NT2/D1 (cell line): Measurements from ENCODE around the gene SIK3.
A peak's percentile ranks its signal among the peaks of the same experiment; 100 is the strongest.

Source experiments
- DNase-seq: peaks from one replicate; pipeline ENCODE4 v3.0.0-alpha.2; 2011; ENCODE audit warnings: low read depth, low spot score
- H3K27me3 ChIP-seq: 2 replicates; pipeline ENCODE4 v1.6.0; 2011; ENCODE audit warnings: mild to moderate bottlenecking; ENCODE audit not compliant: insufficient read length, insufficient read depth
- H3K36me3 ChIP-seq: 2 replicates; pipeline ENCODE4 v1.6.1; 2011; ENCODE audit warnings: mild to moderate bottlenecking, low read length, mixed read lengths; ENCODE audit not compliant: insufficient read depth, insufficient read length
- H3K4me1 ChIP-seq: 2 replicates; pipeline ENCODE4 v1.5.1; 2011; ENCODE audit not compliant: insufficient read depth, insufficient read length
- H3K4me3 ChIP-seq: 2 replicates; pipeline ENCODE4 v1.5.1; 2011; ENCODE audit warnings: low read depth; ENCODE audit not compliant: insufficient read length
- H3K9ac ChIP-seq: 2 replicates; pipeline ENCODE4 v1.6.0; 2011; ENCODE audit warnings: low read depth; ENCODE audit not compliant: insufficient read length
- H3K9me3 ChIP-seq: 2 replicates; pipeline ENCODE4 v1.5.1; 2011; ENCODE audit warnings: mild to moderate bottlenecking, low read length; ENCODE audit not compliant: insufficient read depth
- SUZ12 ChIP-seq: IDR thresholded peaks from 2 replicates; pipeline ENCODE4 v1.6.1; 2011; ENCODE audit not compliant: insufficient read length, insufficient read depth; ENCODE audit errors: extremely low read depth
- YY1 ChIP-seq: IDR thresholded peaks from 2 replicates; pipeline ENCODE4 v1.6.1; 2011; ENCODE audit not compliant: insufficient read length, insufficient read depth
- ZNF274 ChIP-seq: IDR thresholded peaks from 2 replicates; pipeline ENCODE4 v1.6.1; 2011; ENCODE audit warnings: mild to moderate bottlenecking, low read depth, low read length

The SIK3 gene

DNA sequence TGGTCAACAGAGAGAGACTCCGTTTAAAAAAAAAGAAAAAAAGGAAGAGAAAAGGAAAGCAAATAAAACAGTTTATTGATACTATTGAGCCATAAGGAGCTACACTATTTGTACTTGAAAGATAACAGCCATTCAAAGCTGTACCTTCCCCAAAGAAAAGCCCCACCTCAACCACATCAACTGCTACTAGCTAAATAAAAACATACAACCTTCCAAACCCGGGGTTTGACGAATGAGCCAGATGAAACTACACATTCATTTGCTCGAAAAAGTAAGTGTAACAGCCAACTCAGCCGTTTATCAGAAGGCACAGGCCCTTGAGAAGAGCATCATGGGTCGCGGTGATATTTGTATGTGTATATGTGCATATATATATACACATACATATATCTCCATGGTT is 78.4 kb downstream of the SIK3 start:
- H3K4me1 ChIP-seq, result no peaks in the 10 kb centered on the region
- no peaks in the 10 kb centered on the region for H3K27me3 ChIP-seq
- DNase-seq, result no peak
- H3K36me3 ChIP-seq, result no peaks in the 10 kb centered on the region
- no peak for TF ChIP-seq ZNF274
- TF ChIP-seq YY1, result no peak
- TF ChIP-seq SUZ12, result no peak
- H3K4me3 ChIP-seq, result no peak overlapping the region
- H3K9ac ChIP-seq, result no peak overlapping the region
- no peaks in the 10 kb centered on the region for H3K9me3 ChIP-seq

- Histone ChIP-seq H3K9ac (no peak overlapping the region), H3K36me3 (no peaks in the 10 kb centered on the region)
Measured at GRCh38 chr11:117017456-117017855, 80.8 kb downstream of the SIK3 start.

GRCh38 chr11:117016747-117017146 is 81.5 kb downstream of the SIK3 start:
- no peaks in the 10 kb centered on the region for H3K27me3 ChIP-seq
- TF ChIP-seq SUZ12 (no peak), YY1 (no peak), ZNF274 (no peak)
- H3K9me3 ChIP-seq, result no peaks in the 10 kb centered on the region

More at GRCh38 chr11:117017456-117017855, 80.8 kb downstream of the SIK3 start:
- no peak overlapping the region for H3K4me3 ChIP-seq
- H3K27me3 ChIP-seq, result no peaks in the 10 kb centered on the region
- H3K4me1 ChIP-seq, result no peaks in the 10 kb centered on the region
- TF ChIP-seq SUZ12, result no peak
- TF ChIP-seq YY1, result no peak
- no peak for TF ChIP-seq ZNF274
- DNase-seq, result no peak
- H3K9me3 ChIP-seq, result no peaks in the 10 kb centered on the region

GRCh38 chr11:117016246-117016645 is 82.0 kb downstream of the SIK3 start:
- TF ChIP-seq SUZ12 (no peak), YY1 (no peak), ZNF274 (no peak)
- H3K36me3 ChIP-seq, result no peaks in the 10 kb centered on the region
- H3K9me3 ChIP-seq, result no peaks in the 10 kb centered on the region
- no peak overlapping the region for H3K9ac ChIP-seq
- no peak for DNase-seq
- no peaks in the 10 kb centered on the region for H3K4me1 ChIP-seq
- H3K4me3 ChIP-seq, result no peak overlapping the region
- H3K27me3 ChIP-seq, result no peaks in the 10 kb centered on the region

More at GRCh38 chr11:117016747-117017146, 81.5 kb downstream of the SIK3 start:
- Histone ChIP-seq H3K9ac (no peak overlapping the region), H3K36me3 (no peaks in the 10 kb centered on the region), H3K4me3 (no peak overlapping the region), H3K4me1 (no peaks in the 10 kb centered on the region)
- no peak for DNase-seq

DNA sequence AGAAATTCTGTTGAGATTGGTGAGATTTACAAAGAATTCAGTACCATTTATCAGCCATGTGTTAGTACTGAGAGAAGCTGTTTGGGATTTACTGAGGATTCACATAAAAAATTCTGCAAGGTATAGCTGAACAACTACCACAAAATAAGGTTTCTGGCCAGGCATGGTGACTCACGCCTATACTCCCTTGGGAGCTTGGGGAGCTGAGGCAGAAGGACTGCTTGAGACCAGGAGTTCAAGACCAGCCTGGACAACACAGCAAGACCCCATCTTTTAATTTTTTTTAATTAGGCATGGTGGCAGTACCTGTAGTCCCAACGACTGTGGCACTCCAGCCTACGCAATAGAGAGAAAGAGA is 86.7 kb downstream of the SIK3 start:
- no peaks in the 10 kb centered on the region for H3K27me3 ChIP-seq
- no peaks in the 10 kb centered on the region for H3K36me3 ChIP-seq
- H3K9ac ChIP-seq, result no peak overlapping the region
- no peak overlapping the region for H3K4me3 ChIP-seq
- H3K4me1 ChIP-seq, result peaks cover 2% of the 10 kb centered on the region
- TF ChIP-seq ZNF274 (no peak), YY1 (no peak), SUZ12 (no peak)
- H3K9me3 ChIP-seq, result no peaks in the 10 kb centered on the region
- DNase-seq, result no peak

DNA sequence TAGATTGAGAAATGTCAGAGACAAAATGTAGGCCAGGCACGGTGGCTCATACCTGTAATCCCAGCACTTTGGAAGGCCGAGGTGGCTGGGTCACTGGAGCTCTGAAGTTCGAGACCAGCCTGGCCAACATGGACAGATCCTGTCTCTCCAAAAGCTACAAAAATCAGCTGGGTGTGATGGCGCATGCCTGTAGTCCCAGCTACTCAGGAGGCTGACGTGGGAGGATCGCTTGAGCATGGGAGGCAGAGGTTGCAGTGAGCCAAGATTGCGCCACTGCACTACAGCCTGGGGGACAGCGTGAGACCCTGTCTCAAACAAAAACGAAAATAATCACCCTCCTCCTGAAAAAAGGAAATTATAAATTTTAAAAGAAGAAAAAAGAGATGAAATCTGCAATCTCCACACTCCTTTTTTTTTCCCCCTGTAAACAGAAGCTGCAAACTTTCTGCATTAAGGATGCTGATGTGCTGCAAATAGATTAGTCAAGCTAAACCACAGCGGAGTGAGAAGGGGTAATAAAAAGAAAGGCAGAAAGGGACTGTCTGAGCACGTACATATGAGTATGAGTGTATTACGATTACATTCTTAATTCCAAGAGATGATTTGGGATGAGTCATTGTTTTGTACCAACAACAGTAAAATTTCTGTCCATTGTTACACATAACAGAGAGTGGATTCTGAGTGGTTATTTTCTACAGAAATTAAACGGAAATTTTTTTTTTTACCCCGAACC is 87.3 kb downstream of the SIK3 start:
- Histone ChIP-seq H3K36me3 (no peaks in the 10 kb centered on the region), H3K4me3 (no peak overlapping the region), H3K9ac (no peak overlapping the region), H3K4me1 (peaks cover 2% of the 10 kb centered on the region), H3K27me3 (no peaks in the 10 kb centered on the region), H3K9me3 (no peaks in the 10 kb centered on the region)
- no peak for TF ChIP-seq ZNF274
- TF ChIP-seq YY1, result no peak
- no peak for TF ChIP-seq SUZ12
- DNase-seq, result no peak

- no peaks in the 10 kb centered on the region for H3K9me3 ChIP-seq
- H3K36me3 ChIP-seq, result no peaks in the 10 kb centered on the region
- peak; percentile 39 for DNase-seq
- peaks cover 2% of the 10 kb centered on the region for H3K4me1 ChIP-seq
- no peak overlapping the region for H3K9ac ChIP-seq
- TF ChIP-seq YY1 (no peak), ZNF274 (no peak), SUZ12 (no peak)
- no peak overlapping the region for H3K4me3 ChIP-seq
- H3K27me3 ChIP-seq, result no peaks in the 10 kb centered on the region
Measured at GRCh38 chr11:117009905-117010605, 88.2 kb downstream of the SIK3 start.
